Neutrophil (primary cell): Measurements from ENCODE around the gene KPNB1.

Experiments
- H3K27ac ChIP-seq: fragments of 200-600 bp; sonication (generic); 2 replicates; pipeline ENCODE4 v1.5.1; 2016; ENCODE audit warnings: mild to moderate bottlenecking, moderate library complexity
- H3K27me3 ChIP-seq: fragments of 200-600 bp; sonication (generic); 2 replicates; pipeline ENCODE4 v1.6.0; 2016; ENCODE audit warnings: mild to moderate bottlenecking
- H3K36me3 ChIP-seq: fragments of 200-600 bp; sonication (generic); 2 replicates; pipeline ENCODE4 v1.5.1; 2017
- H3K4me1 ChIP-seq, 2 experiments: fragments of 200-600 bp in 1 of 2; sonication (generic) in 1 of 2; 1 replicate in 1 of 2; 2 replicates in 1 of 2; pipeline versions ENCODE4 v1.5.1 to v1.6.1; 2013 to 2016; ENCODE audit warnings: low read depth in 1 of 2, low read length in 1 of 2, mild to moderate bottlenecking in 1 of 2, moderate library complexity in 1 of 2; ENCODE audit not compliant: control insufficient read depth in 1 of 2, insufficient read depth in 1 of 2
- H3K4me3 ChIP-seq, 2 experiments: fragments of 200-600 bp in 1 of 2; sonication (generic) in 1 of 2; 1 replicate in 1 of 2; 2 replicates in 1 of 2; pipeline ENCODE4 v1.5.1; 2013 to 2016; ENCODE audit warnings: low read depth in 1 of 2, low read length in 1 of 2, mild to moderate bottlenecking in 1 of 2, moderate library complexity in 1 of 2
- H3K9me3 ChIP-seq: fragments of 200-600 bp; sonication (generic); 2 replicates; pipeline ENCODE4 v1.5.1; 2016
- TF ChIP-seq, protein P1 (sequence below): fragments of 200-600 bp; sonication (generic); IDR thresholded peaks from 2 replicates; pipeline ENCODE4 v1.5.1; 2016; ENCODE audit warnings: antibody characterized with exemption

Gene KPNB1

DNA sequence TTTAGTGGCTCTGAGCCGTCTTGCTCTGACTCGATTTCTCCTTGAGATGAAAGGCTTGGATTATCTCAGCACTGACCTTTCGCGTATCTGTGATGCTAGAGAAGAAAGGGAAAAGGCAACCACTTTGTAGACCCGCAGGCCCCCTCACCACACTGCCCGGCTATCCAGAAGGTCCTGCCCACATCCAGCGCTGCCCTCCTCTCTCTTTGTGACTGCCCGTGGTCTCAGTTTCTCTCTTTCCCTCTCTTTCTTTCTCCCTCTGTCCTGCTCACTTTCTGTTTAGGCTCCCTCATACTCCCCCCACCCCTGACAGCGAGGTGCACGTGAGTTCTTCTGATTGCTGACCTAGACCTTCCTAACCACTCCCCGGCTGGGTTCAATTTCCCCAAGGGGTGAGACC is 70.5 kb downstream of the KPNB1 start:
- no peak overlapping the region for H3K27ac ChIP-seq
- TF ChIP-seq, protein P1, sequence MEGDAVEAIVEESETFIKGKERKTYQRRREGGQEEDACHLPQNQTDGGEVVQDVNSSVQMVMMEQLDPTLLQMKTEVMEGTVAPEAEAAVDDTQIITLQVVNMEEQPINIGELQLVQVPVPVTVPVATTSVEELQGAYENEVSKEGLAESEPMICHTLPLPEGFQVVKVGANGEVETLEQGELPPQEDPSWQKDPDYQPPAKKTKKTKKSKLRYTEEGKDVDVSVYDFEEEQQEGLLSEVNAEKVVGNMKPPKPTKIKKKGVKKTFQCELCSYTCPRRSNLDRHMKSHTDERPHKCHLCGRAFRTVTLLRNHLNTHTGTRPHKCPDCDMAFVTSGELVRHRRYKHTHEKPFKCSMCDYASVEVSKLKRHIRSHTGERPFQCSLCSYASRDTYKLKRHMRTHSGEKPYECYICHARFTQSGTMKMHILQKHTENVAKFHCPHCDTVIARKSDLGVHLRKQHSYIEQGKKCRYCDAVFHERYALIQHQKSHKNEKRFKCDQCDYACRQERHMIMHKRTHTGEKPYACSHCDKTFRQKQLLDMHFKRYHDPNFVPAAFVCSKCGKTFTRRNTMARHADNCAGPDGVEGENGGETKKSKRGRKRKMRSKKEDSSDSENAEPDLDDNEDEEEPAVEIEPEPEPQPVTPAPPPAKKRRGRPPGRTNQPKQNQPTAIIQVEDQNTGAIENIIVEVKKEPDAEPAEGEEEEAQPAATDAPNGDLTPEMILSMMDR: no peak
- peaks cover 93% of the 10 kb centered on the region for H3K27me3 ChIP-seq
- H3K4me1 ChIP-seq: no peaks in the 10 kb centered on the region
- H3K36me3 ChIP-seq: no peaks in the 10 kb centered on the region
- no peaks in the 10 kb centered on the region for H3K9me3 ChIP-seq
- no peak overlapping the region for H3K4me3 ChIP-seq

- H3K27me3 ChIP-seq: peaks cover 93% of the 10 kb centered on the region
Observed at GRCh38 chr17:47720754-47721533, 71.2 kb downstream of the KPNB1 start.

DNA sequence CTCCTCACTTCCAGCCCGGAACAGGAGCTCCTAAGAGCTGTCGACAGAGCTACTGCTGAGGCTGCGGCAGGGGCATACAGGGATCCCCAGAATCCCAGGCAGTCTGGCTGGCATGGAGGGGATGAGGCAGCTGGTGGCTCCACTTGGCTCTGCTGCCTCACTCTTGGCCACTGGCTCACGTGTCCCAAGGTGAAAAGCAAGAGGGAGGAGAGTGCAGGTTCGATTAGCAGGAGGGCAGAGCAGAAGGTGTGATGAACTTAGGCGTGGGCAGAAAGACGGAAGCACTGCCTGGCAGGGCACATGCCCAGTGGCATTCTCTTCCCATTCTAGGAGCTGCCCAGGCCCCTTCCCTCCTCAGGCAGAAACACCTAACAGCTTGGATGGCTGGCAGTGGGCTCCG is 72.0 kb downstream of the KPNB1 start:
- Histone ChIP-seq H3K4me3 (no peak overlapping the region), H3K27me3 (peaks cover 92% of the 10 kb centered on the region), H3K36me3 (no peaks in the 10 kb centered on the region), H3K27ac (no peak overlapping the region), H3K9me3 (no peaks in the 10 kb centered on the region), H3K4me1 (no peaks in the 10 kb centered on the region)
- TF ChIP-seq, protein P1: no peak

More at GRCh38 chr17:47720754-47721533, 71.2 kb downstream of the KPNB1 start:
- Histone ChIP-seq H3K27ac (no peak overlapping the region), H3K9me3 (no peaks in the 10 kb centered on the region), H3K4me3 (no peak overlapping the region), H3K36me3 (no peaks in the 10 kb centered on the region), H3K4me1 (no peaks in the 10 kb centered on the region)
- TF ChIP-seq, protein P1: no peak

DNA sequence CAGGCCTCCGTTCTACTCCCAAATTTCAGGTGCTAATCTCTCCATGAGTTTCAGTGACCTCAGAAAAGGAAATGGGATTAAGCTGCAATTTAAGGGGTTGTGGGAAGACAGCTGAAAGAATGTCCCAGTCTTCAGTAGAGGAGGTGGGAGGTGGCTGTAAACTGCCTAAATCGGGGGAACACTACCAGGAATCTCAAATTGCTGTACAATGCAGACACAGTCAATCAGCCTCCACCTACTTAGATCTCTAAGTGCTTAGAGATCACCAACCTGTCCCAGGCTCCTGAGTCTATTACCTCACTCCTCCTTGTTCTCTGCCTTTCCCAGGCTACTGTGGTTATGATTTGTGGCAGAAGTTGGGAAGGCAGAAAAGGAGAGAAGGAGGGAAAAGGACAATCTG is 75.0 kb downstream of the KPNB1 start:
- peaks cover 82% of the 10 kb centered on the region for H3K27me3 ChIP-seq
- TF ChIP-seq, protein P1: no peak
- no peaks in the 10 kb centered on the region for H3K4me1 ChIP-seq
- no peak overlapping the region for H3K4me3 ChIP-seq
- no peaks in the 10 kb centered on the region for H3K9me3 ChIP-seq
- no peaks in the 10 kb centered on the region for H3K36me3 ChIP-seq
- no peak overlapping the region for H3K27ac ChIP-seq

DNA sequence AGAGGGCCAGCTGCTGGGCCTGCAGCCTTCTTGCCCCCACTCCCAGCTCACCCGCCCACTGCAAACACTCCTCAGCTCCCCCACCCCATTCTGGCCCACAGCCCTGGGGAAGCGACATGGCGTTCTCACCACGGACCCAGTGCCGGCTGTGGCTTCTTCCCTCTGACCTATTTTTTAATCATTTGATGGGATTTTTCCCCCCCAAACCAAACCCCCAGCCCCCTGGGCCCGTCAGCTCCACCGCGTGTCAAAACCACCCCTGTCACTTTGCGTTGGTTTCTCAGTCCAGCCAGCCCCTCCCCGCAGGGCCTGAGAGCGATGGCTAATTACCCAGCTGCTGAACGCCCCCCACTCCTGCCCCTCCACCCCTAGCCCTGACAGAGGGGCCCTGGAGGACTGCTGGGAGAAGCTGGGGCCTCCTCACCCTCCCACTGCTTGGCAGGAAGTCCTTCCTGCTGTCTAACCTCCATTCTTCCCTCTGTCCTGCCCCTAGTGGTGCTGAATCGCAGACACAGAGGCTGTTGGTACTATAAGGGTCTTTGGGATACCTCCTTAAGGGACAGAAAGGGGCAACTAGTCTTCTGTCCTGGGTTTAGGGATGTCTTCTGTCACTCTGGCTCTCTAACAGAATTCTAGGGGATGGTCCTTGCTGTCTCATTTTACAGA is 75.9 kb downstream of the KPNB1 start:
- TF ChIP-seq, protein P1: no peak
- no peak overlapping the region for H3K4me3 ChIP-seq
- no peak overlapping the region for H3K27ac ChIP-seq
- H3K36me3 ChIP-seq: no peaks in the 10 kb centered on the region
- H3K27me3 ChIP-seq: peaks cover 82% of the 10 kb centered on the region
- H3K9me3 ChIP-seq: no peaks in the 10 kb centered on the region
- no peaks in the 10 kb centered on the region for H3K4me1 ChIP-seq
